SW 1271 (cell line): Measurements from ENCODE around the gene SH3TC1.

Experiments used
- DNase-seq, 2 experiments: peaks; one replicate each; lab custom pipeline; 2025; lab: John Stamatoyannopoulos, UW

The SH3TC1 gene

DNA sequence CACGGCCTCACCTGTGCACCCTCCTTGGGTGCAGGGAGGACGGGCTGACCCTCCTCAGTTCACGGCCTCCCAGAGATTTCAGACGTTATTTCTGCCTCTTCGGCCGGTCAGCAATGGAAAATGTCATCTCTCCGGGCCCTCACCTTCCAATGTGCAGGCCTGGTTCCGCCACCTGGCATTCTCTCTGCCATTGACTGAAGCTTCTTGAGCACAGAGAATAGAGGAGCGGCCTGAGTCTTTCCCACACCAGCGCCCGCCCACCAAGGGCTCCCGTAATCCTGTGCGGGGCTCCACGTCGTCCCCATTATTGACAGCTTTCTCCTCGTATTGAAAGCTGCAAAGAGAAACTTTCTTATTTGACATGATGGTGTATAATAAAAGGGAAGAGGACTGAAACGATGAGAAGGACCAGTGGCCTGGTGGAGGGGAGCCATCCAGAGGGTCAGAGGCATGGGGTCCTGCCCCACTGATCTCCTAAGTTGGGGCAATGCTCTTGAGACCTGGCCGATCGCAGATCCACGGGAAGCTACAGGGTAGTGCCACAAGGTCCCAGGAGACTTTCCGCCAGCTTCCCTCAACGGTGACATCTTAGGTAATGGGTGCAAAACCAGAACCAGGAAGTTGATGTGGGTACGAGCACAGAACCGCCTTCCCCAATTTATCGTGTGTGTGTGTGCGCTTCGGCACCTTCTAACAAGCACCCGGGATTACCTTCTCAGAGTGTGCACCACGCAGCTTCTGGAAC is 91.0 kb downstream of the SH3TC1 start:
- DNase-seq, result no peak

DNA sequence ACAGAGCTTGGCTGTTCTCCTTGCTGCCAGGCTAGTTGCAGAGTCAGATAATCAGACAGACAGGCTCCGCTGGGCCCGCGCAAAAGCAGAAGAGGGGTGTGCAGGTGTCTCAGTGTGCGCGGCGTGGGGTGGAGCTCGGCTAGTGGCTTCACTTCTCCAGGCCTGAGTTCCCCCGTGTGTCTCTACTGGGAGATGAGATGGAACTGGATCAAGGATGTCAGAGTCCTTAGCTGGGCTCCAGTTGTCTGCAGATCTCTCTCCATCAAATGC is 91.5 kb downstream of the SH3TC1 start:
- no peak for DNase-seq
